Subcutaneous abdominal adipose tissue (tissue), 5 donors: Measurements from ENCODE around the gene ROBO1.

Experiments
- H3K27ac ChIP-seq: one replicate; pipeline ENCODE4 v1.7.0; 2013; ENCODE audit warnings: low read depth, mild to moderate bottlenecking, inconsistent platforms, low read length, moderate library complexity
- H3K27me3 ChIP-seq, 5 donors: one replicate each; pipeline ENCODE4 v1.7.0; 2013; ENCODE audit warnings: low read length in 5 of 5, inconsistent platforms in 1 of 5; ENCODE audit not compliant: control insufficient read depth in 5 of 5, insufficient read depth in 4 of 5
- H3K36me3 ChIP-seq, 5 donors: one replicate each; pipeline ENCODE4 v1.7.0; 2013; ENCODE audit warnings: low read length in 5 of 5; ENCODE audit not compliant: control insufficient read depth in 5 of 5, insufficient read depth in 5 of 5
- H3K4me1 ChIP-seq, 5 donors: one replicate each; pipeline ENCODE4 v1.7.0; 2013; ENCODE audit warnings: low read length in 5 of 5, mild to moderate bottlenecking in 3 of 5, moderate library complexity in 1 of 5; ENCODE audit not compliant: control insufficient read depth in 5 of 5, insufficient read depth in 5 of 5
- H3K4me3 ChIP-seq, 5 donors: one replicate each; pipeline ENCODE4 v1.7.0; 2013; ENCODE audit warnings: low read length in 5 of 5, low read depth in 1 of 5
- H3K9ac ChIP-seq, 5 donors: one replicate each; pipeline ENCODE4 v1.7.0; 2013; ENCODE audit warnings: low read length in 5 of 5, mild to moderate bottlenecking in 4 of 5, moderate library complexity in 3 of 5
- H3K9me3 ChIP-seq, 5 donors: one replicate each; pipeline ENCODE4 v1.7.0; 2013; ENCODE audit warnings: low read length in 5 of 5; ENCODE audit not compliant: control insufficient read depth in 5 of 5
- donor health status: healthy.
- donor health status: healthy.
- donor health status: healthy.
- donor health status: healthy.
- donor health status: healthy.

Gene ROBO1

GRCh38 chr3:79414035-79414434 is 353.8 kb downstream of the ROBO1 start:
- Histone ChIP-seq H3K4me1 (peaks cover 0 to 39% (median 14%) of the 10 kb centered on the region in 5 donors), H3K9me3 (no peaks in the 10 kb centered on the region), H3K36me3 (no peaks in the 10 kb centered on the region), H3K9ac (no peak overlapping the region), H3K4me3 (no peak overlapping the region), H3K27me3 (no peaks in the 10 kb centered on the region), H3K27ac (no peak overlapping the region)

GRCh38 chr3:79412537-79412936 is 355.3 kb downstream of the ROBO1 start:
- Histone ChIP-seq H3K36me3 (no peaks in the 10 kb centered on the region), H3K4me1 (peaks cover 0 to 39% (median 14%) of the 10 kb centered on the region in 5 donors), H3K4me3 (no peak overlapping the region), H3K9ac (no peak overlapping the region), H3K27me3 (no peaks in the 10 kb centered on the region), H3K27ac (no peak overlapping the region), H3K9me3 (no peaks in the 10 kb centered on the region)

GRCh38 chr3:79410617-79411016 is 357.2 kb downstream of the ROBO1 start:
- peaks cover 0 to 39% (median 14%) of the 10 kb centered on the region in 5 donors for H3K4me1 ChIP-seq
- no peak overlapping the region for H3K9ac ChIP-seq
- no peaks in the 10 kb centered on the region for H3K36me3 ChIP-seq
- no peak overlapping the region for H3K27ac ChIP-seq
- no peak overlapping the region for H3K4me3 ChIP-seq
- no peaks in the 10 kb centered on the region for H3K27me3 ChIP-seq
- no peaks in the 10 kb centered on the region for H3K9me3 ChIP-seq

- Histone ChIP-seq H3K4me3 (no peak overlapping the region), H3K27me3 (no peaks in the 10 kb centered on the region), H3K27ac (no peak overlapping the region), H3K9me3 (no peaks in the 10 kb centered on the region), H3K9ac (no peak overlapping the region), H3K4me1 (peaks cover 0 to 36% (median 14%) of the 10 kb centered on the region in 5 donors), H3K36me3 (no peaks in the 10 kb centered on the region)
These were observed 357.7 kb downstream of the ROBO1 start for GRCh38 chr3:79410136-79410535.

GRCh38 chr3:79406175-79406574 is 361.6 kb downstream of the ROBO1 start:
- Histone ChIP-seq H3K27me3 (no peaks in the 10 kb centered on the region), H3K4me3 (no peak overlapping the region), H3K36me3 (no peaks in the 10 kb centered on the region), H3K9me3 (no peaks in the 10 kb centered on the region), H3K4me1 (peaks cover 0 to 12% (median 2%) of the 10 kb centered on the region in 5 donors), H3K27ac (no peak overlapping the region), H3K9ac (no peak overlapping the region)

GRCh38 chr3:79405183-79405582 is 362.6 kb downstream of the ROBO1 start:
- Histone ChIP-seq H3K4me1 (peaks cover 0 to 2% (median 0%) of the 10 kb centered on the region in 5 donors), H3K9me3 (no peaks in the 10 kb centered on the region), H3K27me3 (no peaks in the 10 kb centered on the region), H3K4me3 (no peak overlapping the region), H3K36me3 (no peaks in the 10 kb centered on the region), H3K27ac (no peak overlapping the region), H3K9ac (no peak overlapping the region)

GRCh38 chr3:79396595-79396994 is 371.2 kb downstream of the ROBO1 start:
- no peaks in the 10 kb centered on the region for H3K4me1 ChIP-seq
- no peak overlapping the region for H3K4me3 ChIP-seq
- no peak overlapping the region for H3K9ac ChIP-seq

GRCh38 chr3:79392479-79392878 is 375.3 kb downstream of the ROBO1 start:
- Histone ChIP-seq H3K27ac (no peak overlapping the region), H3K9me3 (no peaks in the 10 kb centered on the region), H3K4me3 (no peak overlapping the region), H3K27me3 (no peaks in the 10 kb centered on the region), H3K9ac (no peak overlapping the region), H3K4me1 (no peaks in the 10 kb centered on the region), H3K36me3 (no peaks in the 10 kb centered on the region)

More at GRCh38 chr3:79396595-79396994, 371.2 kb downstream of the ROBO1 start:
- no peaks in the 10 kb centered on the region for H3K27me3 ChIP-seq
- H3K36me3 ChIP-seq = no peaks in the 10 kb centered on the region
- H3K27ac ChIP-seq = no peak overlapping the region
- H3K9me3 ChIP-seq = peaks cover 0 to 4% (median 0%) of the 10 kb centered on the region in 5 donors

GRCh38 chr3:79390352-79390751 is 377.4 kb downstream of the ROBO1 start:
- Histone ChIP-seq H3K4me3 (no peak overlapping the region), H3K36me3 (no peaks in the 10 kb centered on the region), H3K4me1 (no peaks in the 10 kb centered on the region), H3K27me3 (no peaks in the 10 kb centered on the region), H3K27ac (no peak overlapping the region), H3K9me3 (no peaks in the 10 kb centered on the region), H3K9ac (no peak overlapping the region)

GRCh38 chr3:79385211-79385610 is 382.6 kb downstream of the ROBO1 start:
- Histone ChIP-seq H3K36me3 (no peaks in the 10 kb centered on the region), H3K4me1 (peaks cover 0 to 6% (median 0%) of the 10 kb centered on the region in 5 donors), H3K9me3 (no peaks in the 10 kb centered on the region), H3K4me3 (no peak overlapping the region), H3K27me3 (no peaks in the 10 kb centered on the region), H3K9ac (no peak overlapping the region), H3K27ac (no peak overlapping the region)
